Posterior vena cava (tissue), 2 donors: ENCODE data around the gene MSANTD2. TPM values are rescaled to one million over a fixed set of nuclear protein-coding genes. Genes with fewer than 3 reads are reported as not detected.

Experiments
- DNase-seq: peaks from one replicate; pipeline ENCODE4 v3.0.0-alpha.2; 2020; ENCODE audit warnings: low spot score
- intact Hi-C, 2 donors: fragments of 100-400 bp; cut with DNase I; formaldehyde crosslinking; loops; one replicate each; pipeline versions ENCODE4 v1.14.1 to v1.14.2; 2022 to 2023
- total RNA-seq, 2 donors: library from RNA; stranded (reverse); fragmentation: NEBNext Ultra II Directional; extraction: Animal tissue kit (Norgen Biotek cat#: 25700); gene quantifications; one replicate each; pipeline ENCODE4 v1.2.1, GENCODE V29; 2021
- donor health status: DM: yes; HTN: yes; CAD: no.
- donor health status: DM: yes; HTN: yes; CAD: no.

The MSANTD2 gene
- total RNA-seq, 2 donors from 2014 or later, result 12.6 to 13.0 TPM

GRCh38 chr11:124760806-124761205 is 39.4 kb downstream of the MSANTD2 start:
- intact Hi-C loops, result loop anchor here (5.0 to 10.0 kb wide), 4 partner anchors 36 to 96 kb away; partner anchors contain the start of gene MSANTD2 (in 1 of the 2)
- DNase-seq, result no peak

- intact Hi-C loops, result loop anchor here (5.0 to 10.0 kb wide), 4 partner anchors 37 to 95 kb away; partner anchors contain the start of gene MSANTD2 (in 1 of the 2)
- no peak for DNase-seq
Observed at GRCh38 chr11:124760205-124760652, 40.0 kb downstream of the MSANTD2 start.

DNA sequence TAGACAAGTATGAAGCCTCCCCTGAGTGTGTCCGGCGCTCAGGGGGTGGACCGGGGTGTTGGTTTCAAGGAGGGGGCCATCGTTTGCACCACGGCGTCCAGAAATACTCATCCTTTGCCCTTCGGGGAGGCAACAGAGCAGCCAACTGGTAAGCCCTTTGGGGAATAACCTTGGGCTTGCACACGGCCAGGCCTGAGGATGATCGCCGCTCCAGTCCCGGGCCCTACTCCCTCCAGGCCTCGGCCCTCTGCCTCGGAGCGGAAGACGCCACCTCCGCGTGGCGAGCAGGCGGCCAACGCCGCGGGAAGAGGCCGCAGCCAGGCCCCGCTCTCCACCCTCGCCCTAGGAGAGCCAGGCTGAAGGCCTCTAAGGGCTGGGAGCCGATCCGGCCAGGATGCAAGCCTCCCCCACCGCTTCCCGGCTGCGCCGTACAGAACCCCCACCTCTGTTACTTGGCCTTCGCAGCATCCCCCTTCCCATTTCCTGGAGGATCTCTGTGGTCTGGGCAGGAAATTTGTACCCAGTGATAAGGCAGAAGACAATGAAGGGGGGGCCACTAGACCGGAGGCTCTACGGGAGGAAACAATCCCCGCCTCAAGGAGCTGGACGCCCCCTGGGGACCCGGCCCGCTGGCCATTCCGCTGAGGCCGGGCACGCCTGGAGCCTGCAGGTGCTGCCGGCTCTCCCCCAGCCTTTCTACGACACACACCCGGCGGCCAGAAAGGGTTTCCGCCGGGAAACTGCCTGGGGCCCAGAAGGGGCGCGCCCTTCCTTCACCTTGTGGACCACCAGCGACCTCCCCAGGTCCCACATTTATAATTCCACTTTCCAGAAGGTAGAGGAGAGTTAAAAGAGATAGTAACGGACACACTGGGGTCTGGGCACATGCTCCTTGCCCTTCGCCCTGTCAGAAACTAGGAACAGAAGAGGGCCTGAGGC is 40.7 kb downstream of the MSANTD2 start:
- no peak for DNase-seq
- intact Hi-C loops, result loop anchor here (5.0 to 10.0 kb wide), 4 partner anchors 38 to 95 kb away; partner anchors contain the start of gene MSANTD2 (in 1 of the 2)

- peak; percentile 93 for DNase-seq
- intact Hi-C loops, result no loop called here
Observed at GRCh38 chr11:124758355-124759265, 41.6 kb downstream of the MSANTD2 start.

GRCh38 chr11:124757320-124757719 is 42.9 kb downstream of the MSANTD2 start:
- intact Hi-C loops, result no loop called here
- no peak for DNase-seq

- intact Hi-C loops, result no loop called here
Observed at GRCh38 chr11:124756753-124757227, 43.4 kb downstream of the MSANTD2 start.

GRCh38 chr11:124756033-124756752 is 44.0 kb downstream of the MSANTD2 start:
- no peak for DNase-seq
- intact Hi-C loops, result no loop called here

More at GRCh38 chr11:124756753-124757227, 43.4 kb downstream of the MSANTD2 start:
- no peak for DNase-seq

GRCh38 chr11:124754710-124755109 is 45.5 kb downstream of the MSANTD2 start:
- no peak for DNase-seq

DNA sequence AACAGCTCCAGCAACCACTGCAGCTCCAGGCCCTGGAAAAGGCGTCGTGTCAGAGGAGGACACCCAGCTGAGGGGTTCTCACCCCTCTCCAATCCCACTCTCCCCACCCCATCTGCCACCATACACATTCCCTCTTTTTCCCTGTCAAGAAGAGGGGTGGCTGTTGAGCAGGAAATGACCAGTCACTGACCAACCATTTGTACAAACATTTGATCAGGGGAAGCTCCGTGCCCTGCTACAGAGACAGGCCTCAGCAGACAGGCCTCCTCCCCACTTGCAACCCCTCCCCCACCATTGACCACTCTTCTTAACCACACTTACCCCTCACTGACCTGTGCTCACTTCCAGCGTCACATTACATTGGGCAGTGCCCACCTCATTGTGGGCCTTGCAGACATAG is 45.9 kb downstream of the MSANTD2 start:
- intact Hi-C loops, result loop anchor here in 1 of 2 donors (2.0 kb wide), 1 partner anchor 78 kb away; no protein-coding TSS in a partner anchor
- DNase-seq, result no peak

More at GRCh38 chr11:124754710-124755109, 45.5 kb downstream of the MSANTD2 start:
- intact Hi-C loops, result loop anchor here in 1 of 2 donors (2.0 kb wide), 1 partner anchor 78 kb away; no protein-coding TSS in a partner anchor

DNA sequence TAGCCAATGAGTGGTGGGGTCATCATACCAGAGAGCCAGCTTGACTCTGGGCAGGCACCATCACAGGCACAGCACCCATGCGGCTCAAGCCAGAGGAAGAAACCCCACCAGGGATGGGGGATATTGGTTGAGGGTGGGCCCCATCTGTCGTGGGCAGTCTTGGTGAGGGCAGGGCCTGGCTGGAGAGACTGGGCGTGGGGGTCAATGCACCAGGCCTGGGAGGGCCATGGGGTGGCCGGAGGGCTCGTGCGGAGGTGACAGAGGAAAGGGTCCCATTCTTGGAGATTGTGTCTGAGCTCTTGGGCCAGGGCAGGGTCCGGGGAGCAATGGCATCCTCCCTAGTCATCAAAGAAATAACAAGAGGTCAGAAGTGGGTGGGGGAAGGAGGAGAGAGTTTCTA is 46.6 kb downstream of the MSANTD2 start:
- intact Hi-C loops, result loop anchor here in 1 of 2 donors (2.0 kb wide), 1 partner anchor 79 kb away; no protein-coding TSS in a partner anchor

DNA sequence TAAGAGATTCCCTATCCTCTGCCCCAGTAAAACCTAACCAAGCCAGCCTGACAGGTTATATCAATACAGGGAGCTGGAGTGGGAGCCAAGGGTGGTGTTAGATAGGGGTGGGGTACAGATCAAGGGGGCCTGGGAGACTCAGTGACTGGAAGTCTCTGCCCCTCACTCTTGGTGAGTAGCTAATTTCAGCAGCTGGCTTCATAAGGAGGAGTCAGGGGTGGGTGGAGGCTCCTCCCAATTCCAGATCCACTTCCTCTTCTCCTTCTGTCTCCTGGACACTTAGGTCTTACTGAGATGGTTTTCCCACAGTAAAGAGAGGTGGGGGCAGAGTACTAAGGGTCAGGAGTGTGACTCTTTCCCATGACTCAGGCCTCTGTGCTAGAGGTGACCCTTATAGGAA is 47.0 kb downstream of the MSANTD2 start:
- no peak for DNase-seq
- intact Hi-C loops, result no loop called here

More for the DNA sequence above, 46.6 kb downstream of the MSANTD2 start:
- no peak for DNase-seq

GRCh38 chr11:124752471-124753102 is 47.6 kb downstream of the MSANTD2 start:
- intact Hi-C loops, result no loop called here
- no peak for DNase-seq

DNA sequence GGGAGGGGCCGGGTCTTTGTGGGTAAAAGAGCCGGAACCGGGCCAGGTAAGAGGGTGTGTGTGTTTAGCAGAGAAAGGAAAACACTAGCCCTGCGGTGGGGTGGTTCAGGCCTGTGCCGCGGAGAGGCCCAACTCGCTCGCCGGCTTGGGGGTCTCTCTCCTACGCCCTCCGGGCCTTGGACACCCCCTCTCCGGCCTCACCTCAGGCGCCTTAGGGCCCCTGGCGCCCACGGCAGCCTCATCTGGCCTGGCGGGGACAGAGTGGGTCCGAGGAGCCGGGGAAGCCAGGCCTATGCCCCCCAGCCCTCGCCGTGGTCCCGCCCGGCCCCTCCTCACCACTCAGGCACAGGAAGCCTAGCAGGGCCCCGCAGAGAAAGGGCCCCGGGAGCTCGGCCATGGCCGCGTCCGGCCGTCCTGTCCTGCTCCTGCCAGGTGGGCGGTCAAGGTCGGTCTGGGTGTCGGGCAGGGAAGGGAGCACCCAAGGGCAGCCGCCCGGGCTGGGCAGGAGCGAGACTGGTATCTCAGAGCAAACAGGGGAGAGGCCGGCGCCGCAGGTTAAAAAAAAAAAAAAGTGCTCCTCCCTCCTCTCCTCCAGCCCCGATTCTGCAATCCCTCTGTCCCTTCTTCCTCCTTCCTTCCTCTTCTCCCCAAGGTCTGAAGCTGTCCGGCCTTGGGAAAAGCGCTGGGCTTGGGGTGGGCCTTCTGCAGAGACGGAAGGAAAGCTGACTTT is 48.3 kb downstream of the MSANTD2 start, which contains the start of gene VSIG2:
VSIG2 (minus strand) TSS at position 515 of the 730 bp plus-strand sequence; CDS start at position 397, 118 bp downstream.
- no peak for DNase-seq
- intact Hi-C loops, result no loop called here

- intact Hi-C loops, result no loop called here
- no peak for DNase-seq
Observed at GRCh38 chr11:124751391-124751740, 48.8 kb downstream of the MSANTD2 start.

GRCh38 chr11:124749912-124750311 is 50.3 kb downstream of the MSANTD2 start:
- intact Hi-C loops, result no loop called here
- DNase-seq, result no peak

- intact Hi-C loops, result no loop called here
- DNase-seq, result peak; percentile 82
Observed at GRCh38 chr11:124748481-124749343, 51.5 kb downstream of the MSANTD2 start.
